ENCODE measurements around the gene COG6.

COG6 gene

GRCh38 chr13:39770221-39771090, 115.0 kb downstream of the COG6 start:
- DNase-seq (ENCODE audit: low read depth in 2 of 2): no peak

GRCh38 chr13:39773833-39774232, 118.4 kb downstream of the COG6 start:
- DNase-seq (ENCODE audit: low read depth in 2 of 2): no peak

DNA sequence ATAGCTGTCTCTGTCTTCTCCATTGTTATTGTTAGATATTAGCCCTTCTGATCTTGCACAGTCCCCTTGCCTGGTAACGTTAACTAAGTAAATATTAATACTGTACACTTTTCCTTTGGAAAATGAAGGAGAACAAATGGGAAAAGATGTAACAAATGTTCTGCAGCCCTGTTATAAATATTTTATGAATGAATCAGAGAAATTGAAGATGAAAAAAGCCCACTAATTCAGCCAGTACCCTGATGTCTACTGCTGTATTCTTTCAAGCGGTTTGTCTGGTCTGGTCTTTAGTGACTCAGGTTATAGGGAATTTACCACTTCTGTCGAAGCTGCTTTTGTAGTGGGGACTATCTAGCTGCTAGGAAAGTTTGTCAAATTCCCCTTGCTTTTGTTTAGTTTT, 121.0 kb downstream of the COG6 start:
- DNase-seq (ENCODE audit: low read depth in 2 of 2): no peak

GRCh38 chr13:39777021-39777420, 121.6 kb downstream of the COG6 start:
- no peak for DNase-seq (ENCODE audit: low read depth in 2 of 2)

- peak in 1 of 2 donors; percentile 19 for DNase-seq (ENCODE audit: low read depth in 2 of 2)
These were observed 122.1 kb downstream of the COG6 start for GRCh38 chr13:39777527-39778061.

DNA sequence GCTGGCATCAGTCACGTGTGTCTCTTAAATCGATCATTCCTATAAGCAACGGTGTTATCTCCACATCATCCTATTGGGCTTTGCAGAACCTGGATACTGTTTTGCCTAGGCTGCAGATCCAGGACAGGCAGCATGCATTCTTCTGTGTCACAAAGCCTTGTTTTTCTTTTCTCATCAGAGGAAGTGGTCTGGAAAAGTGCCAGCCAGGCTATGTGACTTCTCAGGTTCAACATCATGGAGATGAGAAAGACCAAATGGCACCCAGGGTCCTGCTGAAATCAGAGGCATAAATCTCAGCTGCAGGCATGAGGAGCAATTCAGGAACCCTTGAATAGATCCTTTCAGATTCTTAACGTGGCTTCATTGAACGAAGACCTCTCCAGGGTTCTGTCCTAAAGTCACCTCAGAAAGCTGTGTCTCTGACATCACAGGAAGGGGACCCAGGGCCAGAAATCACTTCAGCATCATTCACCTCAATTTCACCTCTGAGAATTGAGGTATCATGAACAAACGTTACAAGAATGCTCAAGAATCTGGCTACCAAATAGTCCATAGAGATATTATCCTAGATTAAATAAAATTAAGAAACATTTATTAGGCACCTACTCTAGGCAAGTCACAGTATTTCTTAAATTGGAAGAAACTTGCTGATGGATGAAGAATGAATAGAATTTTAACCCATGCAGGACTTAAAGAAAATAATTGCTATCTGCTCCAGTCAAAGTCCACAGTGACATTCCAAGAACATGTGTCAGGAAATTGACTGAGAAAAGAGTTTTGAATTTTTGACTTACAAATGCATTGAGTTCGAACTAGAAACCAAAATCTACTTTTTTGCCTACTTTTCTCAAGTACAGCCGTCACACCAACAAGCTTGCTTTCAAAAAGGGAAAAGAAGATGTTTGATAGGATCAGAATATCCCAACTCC, 124.1 kb downstream of the COG6 start:
- no peak for DNase-seq (ENCODE audit: low read depth in 2 of 2)

DNA sequence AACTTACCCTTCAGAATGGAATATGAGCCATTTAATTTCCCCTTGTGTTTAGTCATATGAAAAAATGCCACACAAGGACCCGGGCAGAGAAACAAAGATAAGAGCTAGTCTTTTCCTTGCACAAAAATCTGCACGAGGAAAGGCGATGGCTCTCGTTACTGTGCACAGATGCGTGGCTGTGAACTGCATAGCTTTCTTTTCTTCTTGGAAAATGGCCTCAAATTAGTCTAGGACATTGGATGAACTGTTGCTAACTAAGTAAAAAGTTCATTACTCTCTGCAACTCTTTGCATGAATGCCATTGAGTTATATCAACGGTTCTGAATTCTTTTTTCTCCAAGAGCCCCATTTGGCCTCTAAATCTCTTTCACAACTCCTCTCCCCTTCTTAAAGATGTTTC, 125.2 kb downstream of the COG6 start:
- no peak for DNase-seq (ENCODE audit: low read depth in 2 of 2)

GRCh38 chr13:39781381-39781780, 125.9 kb downstream of the COG6 start:
- DNase-seq (ENCODE audit: low read depth in 2 of 2): no peak

DNA sequence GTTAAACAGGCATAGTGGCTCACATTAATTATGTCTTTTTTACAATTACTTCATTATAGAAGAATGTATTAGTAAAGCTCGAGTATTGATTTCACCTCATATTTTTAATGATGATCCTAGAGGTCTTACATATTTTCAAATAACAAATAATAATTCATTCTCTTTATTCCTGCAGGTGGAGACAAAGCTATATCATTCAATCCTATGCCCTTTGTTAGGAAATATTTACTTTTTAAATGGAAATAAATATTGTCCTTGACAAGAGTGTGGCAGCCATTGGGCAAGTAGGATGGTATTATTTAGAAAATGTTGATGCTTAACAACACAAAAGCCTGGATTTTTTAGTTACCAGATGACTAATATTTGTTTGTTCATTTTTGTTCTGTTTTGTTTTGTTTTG, 127.6 kb downstream of the COG6 start:
- no peak for DNase-seq (ENCODE audit: low read depth in 2 of 2)

GRCh38 chr13:39784347-39784746, 128.9 kb downstream of the COG6 start:
- no peak for DNase-seq (ENCODE audit: low read depth in 2 of 2)

GRCh38 chr13:39786091-39786490, 130.6 kb downstream of the COG6 start:
- no peak for DNase-seq (ENCODE audit: low read depth in 2 of 2)

GRCh38 chr13:39787086-39787487, 131.6 kb downstream of the COG6 start:
- no peak for DNase-seq (ENCODE audit: low read depth in 2 of 2)

GRCh38 chr13:39788102-39788501, 132.6 kb downstream of the COG6 start:
- DNase-seq (ENCODE audit: low read depth in 2 of 2): no peak

GRCh38 chr13:39789451-39789850, 134.0 kb downstream of the COG6 start:
- no peak for DNase-seq (ENCODE audit: low read depth in 2 of 2)

Measured in stimulated activated CD8-positive, alpha-beta memory T cell treated with anti-CD3 and anti-CD28 coated beads, Interleukin-15, amount 100 ng/mL, for 4 hours (primary cell).